ENCODE results near the gene TLE5.
"Not testable (repeated sequence)": the region's sequence is repeated elsewhere in the genome, so short reads cannot be mapped to it uniquely, and the experiment has no call there.

The TLE5 gene

GRCh38 chr19:3041327-3041726 lies 21.0 kb downstream of the TLE5 start:
- TF ChIP-seq CTCF (conservative IDR thresholded peaks at IDR 0.05; ENCODE audit: low read length), result no peak
- no peak for DNase-seq (ENCODE audit: low read depth)
- H3K4me3 ChIP-seq (ENCODE audit: low read length), result no peak overlapping the region

- no peak for TF ChIP-seq CTCF (conservative IDR thresholded peaks at IDR 0.05; ENCODE audit: low read length)
- DNase-seq (ENCODE audit: low read depth), result no peak
- no peak overlapping the region for H3K4me3 ChIP-seq (ENCODE audit: low read length)
These were observed 22.6 kb downstream of the TLE5 start for GRCh38 chr19:3039641-3040077.

- no peak for TF ChIP-seq CTCF (conservative IDR thresholded peaks at IDR 0.05; ENCODE audit: low read length)
- H3K4me3 ChIP-seq (ENCODE audit: low read length), result no peak overlapping the region
- no peak for DNase-seq (ENCODE audit: low read depth)
These were observed 23.2 kb downstream of the TLE5 start for GRCh38 chr19:3039125-3039524.

- no peak for DNase-seq (ENCODE audit: low read depth)
- H3K4me3 ChIP-seq (ENCODE audit: low read length), result no peak overlapping the region
- no peak for TF ChIP-seq CTCF (conservative IDR thresholded peaks at IDR 0.05; ENCODE audit: low read length)
These were observed 24.1 kb downstream of the TLE5 start for GRCh38 chr19:3038214-3038613.

- not testable (repeated sequence) for DNase-seq (ENCODE audit: low read depth); H3K4me3 ChIP-seq (ENCODE audit: low read length)
These were observed 25.2 kb downstream of the TLE5 start for GRCh38 chr19:3036977-3037544.

GRCh38 chr19:3036119-3036976 lies 25.9 kb downstream of the TLE5 start:
- TF ChIP-seq CTCF (conservative IDR thresholded peaks at IDR 0.05; ENCODE audit: low read length), result peak; percentile 15; the same call in 1 of the 2 replicates
- peak overlapping the region; percentile 66 for H3K4me3 ChIP-seq (ENCODE audit: low read length)
- DNase-seq (ENCODE audit: low read depth), result peak; percentile 89

GRCh38 chr19:3035542-3036118 lies 26.7 kb downstream of the TLE5 start:
- H3K4me3 ChIP-seq (ENCODE audit: low read length), result peak overlapping the region; percentile 69
- no peak for TF ChIP-seq CTCF (conservative IDR thresholded peaks at IDR 0.05; ENCODE audit: low read length)
- DNase-seq (ENCODE audit: low read depth), result peak; percentile 99

Measured in AG10803 (cell line).